ENCODE data around the gene PRDM1. TPM values are rescaled to one million over a fixed set of nuclear protein-coding genes. Genes with fewer than 3 reads are reported as not detected.
A peak's percentile ranks its signal among the peaks of the same experiment; 100 is the strongest.

The PRDM1 gene
- total RNA-seq (3.3 TPM), polyA plus RNA-seq (ENCODE audit: insufficient read depth in 1 of 8, insufficient read length in 8 of 8, low replicate concordance in 1 of 8) (1 to 10 TPM; 2.5 to 7.8 (median 3.8) TPM)
- long read RNA-seq, donor 1, full-length matches to known transcripts: 1 of 1 reads
- long read RNA-seq, donor 1, partial matches to known transcripts: 0 of 1 reads
- long read RNA-seq, donor 1, other reads (novel, unspliced or antisense): 0 of 1 reads
- long read RNA-seq, donor 2: 0 reads
- long read RNA-seq, donor 3: 0 reads
- long read RNA-seq, donor 4, full-length matches to known transcripts: 1 of 1 reads
- long read RNA-seq, donor 4, partial matches to known transcripts: 0 of 1 reads
- long read RNA-seq, donor 4, other reads (novel, unspliced or antisense): 0 of 1 reads
- long read RNA-seq, donor 5: 0 reads
- long read RNA-seq, donor 6: 0 reads
- long read RNA-seq, donor 7, partial matches to known transcripts: 0 of 1 reads
- long read RNA-seq, donor 7, other reads (novel, unspliced or antisense): 0 of 1 reads
- long read RNA-seq, donor 8: 0 reads
- long read RNA-seq, donor 9: 0 reads
- long read RNA-seq, donor 10: 0 reads
- long read RNA-seq, donor 11: 0 reads

DNA sequence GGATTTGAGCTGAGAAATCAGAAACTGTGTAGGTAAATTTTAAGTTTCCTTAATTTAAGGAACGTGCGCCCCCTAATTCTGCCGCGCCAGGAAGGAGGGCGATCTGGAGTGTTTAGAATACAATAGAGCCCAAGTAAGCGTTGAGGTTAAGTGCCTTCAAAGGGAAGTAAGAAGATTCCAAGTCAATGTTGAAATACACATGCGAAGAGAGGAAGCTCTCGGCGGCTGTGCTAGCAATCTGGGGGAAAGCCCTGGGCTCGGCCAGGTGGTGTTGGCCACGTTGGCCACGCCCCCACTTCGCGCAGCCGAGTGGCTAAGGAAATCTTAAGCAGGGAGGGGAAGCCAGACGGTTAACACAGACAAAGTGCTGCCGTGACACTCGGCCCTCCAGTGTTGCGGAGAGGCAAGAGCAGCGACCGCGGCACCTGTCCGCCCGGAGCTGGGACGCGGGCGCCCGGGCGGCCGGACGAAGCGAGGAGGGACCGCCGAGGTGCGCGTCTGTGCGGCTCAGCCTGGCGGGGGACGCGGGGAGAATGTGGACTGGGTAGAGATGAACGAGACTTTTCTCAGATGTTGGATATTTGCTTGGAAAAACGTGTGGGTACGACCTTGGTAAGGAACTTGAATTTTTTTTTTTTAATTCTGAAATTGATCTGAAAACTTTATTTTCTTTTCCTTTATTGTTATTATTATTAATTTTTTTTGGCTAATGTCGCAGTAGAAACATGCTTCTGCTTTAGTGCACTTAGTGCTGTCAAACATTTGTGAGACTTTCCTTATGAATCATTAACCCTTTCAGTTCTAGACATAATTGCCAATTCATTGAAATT lies at the start of gene PRDM1:
Gene PRDM1 (plus strand): TSS at position 353 of the 830 bp plus-strand sequence. CDS start 218 bp downstream, at position 571.
- no peaks in the 10 kb centered on the region for H3K36me3 ChIP-seq (ENCODE audit: control insufficient read depth, insufficient read depth, low read length)
- H3K4me1 ChIP-seq (ENCODE audit: control insufficient read depth, insufficient read depth, low read length): peaks cover 5% of the 10 kb centered on the region
- H3K4me3 ChIP-seq (ENCODE audit: low read length): peak within 1 kb of the TSS; percentile 36
- H3K27me3 ChIP-seq (ENCODE audit: control insufficient read depth, insufficient read depth, low read length): peaks cover 18% of the 10 kb centered on the region
- 1% methylated on average over 41 of the region's 44 CpGs for WGBS (ENCODE audit: insufficient coverage)
- H3K9me3 ChIP-seq (replicated peaks; ENCODE audit: control insufficient read depth, low read depth, low read length): no peaks in the 10 kb centered on the region
- peak within 1 kb of the TSS; percentile 53 for H3K27ac ChIP-seq (ENCODE audit: low read length)
- DNase-seq: peak; percentile 81

DNA sequence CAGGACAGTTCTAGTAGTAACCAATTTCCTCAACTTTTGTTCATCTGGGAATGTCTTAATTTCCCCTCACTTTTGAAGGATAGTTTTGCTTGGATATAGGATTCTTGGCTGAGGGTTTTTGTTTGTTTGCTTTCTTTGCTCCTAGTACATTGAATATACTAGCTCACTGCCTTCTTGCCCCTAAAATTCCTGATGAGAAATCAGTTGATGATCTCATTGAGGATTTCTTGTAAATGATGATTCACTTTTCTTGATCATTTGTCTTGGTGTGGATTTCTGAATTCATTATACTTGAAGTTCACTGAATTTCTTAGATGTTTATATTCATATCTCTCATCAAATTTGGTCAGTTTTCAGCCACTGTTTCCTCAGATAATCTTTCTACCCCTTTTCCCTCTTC lies 49.1 kb upstream of the PRDM1 start:
- H3K9me3 ChIP-seq (replicated peaks; ENCODE audit: control insufficient read depth, low read depth, low read length): peaks cover 9% of the 10 kb centered on the region
- H3K4me1 ChIP-seq (ENCODE audit: control insufficient read depth, insufficient read depth, low read length): no peaks in the 10 kb centered on the region
- H3K27me3 ChIP-seq (ENCODE audit: control insufficient read depth, insufficient read depth, low read length): no peaks in the 10 kb centered on the region
- DNase-seq: no peak
- H3K27ac ChIP-seq (ENCODE audit: low read length): no peak overlapping the region
- H3K36me3 ChIP-seq (ENCODE audit: control insufficient read depth, insufficient read depth, low read length): no peaks in the 10 kb centered on the region
- H3K4me3 ChIP-seq (ENCODE audit: low read length): no peak overlapping the region

DNA sequence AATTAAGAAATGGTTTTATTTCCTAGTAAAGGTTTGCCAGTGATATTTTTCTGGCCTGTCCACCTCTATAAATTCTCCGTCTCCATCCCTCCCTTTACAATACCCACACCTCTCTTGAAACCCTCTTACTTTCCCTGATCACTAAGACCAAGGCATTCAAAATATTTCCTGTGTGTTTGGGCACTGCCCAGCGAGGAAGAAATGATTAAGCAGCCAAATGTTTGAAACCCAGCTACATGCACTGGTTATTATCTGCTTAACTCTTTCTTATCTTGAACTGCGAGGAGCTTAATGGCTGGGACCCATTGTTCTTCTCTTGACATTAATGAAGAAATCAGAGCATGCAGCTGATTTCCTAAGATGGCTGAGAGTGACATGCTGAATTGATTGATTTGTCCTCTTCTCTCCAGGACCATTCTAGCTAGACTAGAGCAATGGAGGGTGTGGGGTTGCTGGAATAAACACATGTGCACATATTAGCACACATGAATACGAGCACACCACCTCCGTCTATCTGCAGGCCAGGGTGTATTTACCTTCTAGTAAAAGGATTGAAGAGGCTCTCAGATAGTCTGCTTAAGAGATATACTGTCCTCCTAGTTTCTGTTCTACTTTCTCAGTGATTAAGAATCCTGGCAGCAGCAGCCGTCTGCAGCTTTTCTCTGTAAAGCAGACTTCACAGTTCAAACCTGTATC lies 46.1 kb upstream of the PRDM1 start:
- DNase-seq: no peak
- WGBS (ENCODE audit: insufficient coverage): 17% methylated on average over 1 of the region's 6 CpGs
- no peak overlapping the region for H3K27ac ChIP-seq (ENCODE audit: low read length)
- no peak overlapping the region for H3K4me3 ChIP-seq (ENCODE audit: low read length)
- H3K9me3 ChIP-seq (replicated peaks; ENCODE audit: control insufficient read depth, low read depth, low read length): peaks cover 9% of the 10 kb centered on the region
- no peaks in the 10 kb centered on the region for H3K36me3 ChIP-seq (ENCODE audit: control insufficient read depth, insufficient read depth, low read length)
- no peaks in the 10 kb centered on the region for H3K27me3 ChIP-seq (ENCODE audit: control insufficient read depth, insufficient read depth, low read length)
- no peaks in the 10 kb centered on the region for H3K4me1 ChIP-seq (ENCODE audit: control insufficient read depth, insufficient read depth, low read length)

DNA sequence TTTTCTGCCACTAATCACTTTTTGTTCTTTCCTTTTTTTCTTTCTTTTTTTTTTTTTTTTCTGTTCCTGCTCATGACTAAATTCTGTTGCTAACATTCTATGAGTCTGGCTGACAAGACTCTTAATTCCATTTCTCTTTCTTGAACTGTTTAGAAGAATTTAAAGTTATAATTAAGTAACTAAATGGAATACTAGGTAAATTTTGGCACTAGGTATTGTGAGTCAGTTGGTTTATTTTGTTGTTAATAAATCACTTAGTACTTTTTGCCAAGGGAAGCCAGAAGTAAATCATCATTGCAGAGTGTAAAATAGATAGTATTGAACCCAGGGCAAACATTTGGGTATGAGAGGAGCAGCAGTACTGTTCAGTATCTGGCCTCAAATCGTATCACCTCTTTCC lies 42.0 kb upstream of the PRDM1 start:
- no CpG with 5 or more reads among the region's 1 CpG for WGBS (ENCODE audit: insufficient coverage)
- no peaks in the 10 kb centered on the region for H3K4me1 ChIP-seq (ENCODE audit: control insufficient read depth, insufficient read depth, low read length)
- H3K27ac ChIP-seq (ENCODE audit: low read length): no peak overlapping the region

DNA sequence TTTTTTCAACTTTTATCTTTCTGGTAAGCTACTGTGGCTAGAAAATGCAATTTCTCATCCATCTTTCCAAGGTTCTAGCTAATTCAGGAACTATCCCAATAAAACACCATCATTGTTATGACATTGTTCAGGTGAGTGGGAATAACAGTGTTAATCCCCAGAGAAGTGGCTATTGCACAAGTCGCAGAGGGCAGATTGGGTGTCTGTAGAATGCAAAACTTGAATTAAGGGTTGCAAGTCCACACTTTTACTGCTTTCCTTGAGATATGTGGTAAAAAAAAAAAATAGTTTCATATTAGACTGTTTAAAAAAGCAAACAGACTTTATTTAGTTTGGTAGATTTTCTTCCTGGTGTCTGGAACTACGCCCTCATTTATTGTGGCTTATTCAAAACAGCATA lies 41.1 kb upstream of the PRDM1 start:
- H3K9me3 ChIP-seq (replicated peaks; ENCODE audit: control insufficient read depth, low read depth, low read length): no peaks in the 10 kb centered on the region
- no peaks in the 10 kb centered on the region for H3K27me3 ChIP-seq (ENCODE audit: control insufficient read depth, insufficient read depth, low read length)
- no peaks in the 10 kb centered on the region for H3K36me3 ChIP-seq (ENCODE audit: control insufficient read depth, insufficient read depth, low read length)
- no peak for DNase-seq
- H3K27ac ChIP-seq (ENCODE audit: low read length): no peak overlapping the region
- WGBS (ENCODE audit: insufficient coverage): no CpG with 5 or more reads among the region's 2 CpGs
- no peak overlapping the region for H3K4me3 ChIP-seq (ENCODE audit: low read length)
- H3K4me1 ChIP-seq (ENCODE audit: control insufficient read depth, insufficient read depth, low read length): no peaks in the 10 kb centered on the region

More for the DNA sequence above, 42.0 kb upstream of the PRDM1 start:
- Histone ChIP-seq H3K9me3 (replicated peaks; ENCODE audit: control insufficient read depth, low read depth, low read length) (no peaks in the 10 kb centered on the region), H3K36me3 (ENCODE audit: control insufficient read depth, insufficient read depth, low read length) (no peaks in the 10 kb centered on the region), H3K4me3 (ENCODE audit: low read length) (no peak overlapping the region), H3K27me3 (ENCODE audit: control insufficient read depth, insufficient read depth, low read length) (no peaks in the 10 kb centered on the region)
- DNase-seq: no peak

DNA sequence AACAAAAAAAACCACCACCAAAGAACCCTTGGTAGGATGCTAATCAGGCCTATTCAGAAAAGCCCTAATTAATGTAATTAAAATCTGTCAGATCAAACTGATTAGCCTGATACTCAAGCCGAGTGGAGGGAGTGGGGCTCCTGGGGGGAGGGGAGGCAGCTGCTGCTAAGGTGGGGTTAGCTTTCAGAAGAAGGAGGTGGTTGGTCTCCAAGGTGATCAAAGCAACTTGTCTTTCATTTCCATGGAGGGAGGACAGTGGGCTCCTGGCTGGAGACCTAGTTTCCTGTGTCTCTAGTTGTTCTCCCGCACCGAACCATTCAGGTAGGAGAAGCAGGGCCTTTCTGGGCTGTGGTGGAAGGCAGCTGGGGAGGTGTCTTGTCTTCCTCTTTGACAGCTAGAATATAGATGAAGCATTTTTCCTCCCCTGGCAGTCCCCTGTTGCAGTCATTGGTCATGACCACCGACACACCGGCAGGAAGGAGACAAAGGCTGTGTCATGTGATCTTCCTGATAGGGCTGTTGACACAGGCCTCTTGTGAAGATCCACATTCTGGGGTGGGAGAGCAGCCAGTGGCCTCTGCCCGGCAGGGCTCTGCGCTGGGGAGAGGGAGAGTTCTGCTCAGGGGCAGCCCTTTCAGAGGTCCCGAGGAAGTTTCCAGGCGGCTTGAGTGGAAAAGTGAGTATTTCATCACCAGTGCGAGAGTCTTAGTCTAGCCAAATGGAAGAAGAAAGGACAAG lies 39.9 kb upstream of the PRDM1 start:
- Histone ChIP-seq H3K27me3 (ENCODE audit: control insufficient read depth, insufficient read depth, low read length) (no peaks in the 10 kb centered on the region), H3K27ac (ENCODE audit: low read length) (no peak overlapping the region), H3K4me3 (ENCODE audit: low read length) (no peak overlapping the region), H3K9me3 (replicated peaks; ENCODE audit: control insufficient read depth, low read depth, low read length) (no peaks in the 10 kb centered on the region), H3K4me1 (ENCODE audit: control insufficient read depth, insufficient read depth, low read length) (no peaks in the 10 kb centered on the region), H3K36me3 (ENCODE audit: control insufficient read depth, insufficient read depth, low read length) (no peaks in the 10 kb centered on the region)
- no peak for DNase-seq
- WGBS (ENCODE audit: insufficient coverage): 61% methylated on average over 9 of the region's 10 CpGs

DNA sequence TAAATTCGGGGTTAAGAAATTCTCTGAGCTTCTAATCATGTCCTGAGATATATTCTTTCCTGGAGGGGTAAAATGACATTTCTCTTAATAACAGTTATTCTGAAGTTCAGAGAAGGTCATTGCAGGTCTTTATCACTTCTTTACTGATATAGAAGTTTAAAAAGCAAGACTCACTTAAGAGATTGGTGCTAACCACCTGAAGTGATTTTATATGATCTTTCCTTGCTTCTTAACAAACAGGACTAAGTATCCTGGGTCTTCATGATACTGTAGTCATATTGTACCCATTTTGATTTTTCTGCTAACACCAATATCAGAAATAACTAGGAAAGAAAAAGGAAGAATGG lies 39.3 kb upstream of the PRDM1 start:
- Histone ChIP-seq H3K27me3 (ENCODE audit: control insufficient read depth, insufficient read depth, low read length) (no peaks in the 10 kb centered on the region), H3K36me3 (ENCODE audit: control insufficient read depth, insufficient read depth, low read length) (no peaks in the 10 kb centered on the region), H3K4me1 (ENCODE audit: control insufficient read depth, insufficient read depth, low read length) (no peaks in the 10 kb centered on the region), H3K9me3 (replicated peaks; ENCODE audit: control insufficient read depth, low read depth, low read length) (no peaks in the 10 kb centered on the region), H3K4me3 (ENCODE audit: low read length) (no peak overlapping the region), H3K27ac (ENCODE audit: low read length) (no peak overlapping the region)
- whole genome bisulfite sequencing (ENCODE audit: insufficient coverage): no CpG with 5 or more reads among the region's 1 CpG
- DNase-seq: no peak

DNA sequence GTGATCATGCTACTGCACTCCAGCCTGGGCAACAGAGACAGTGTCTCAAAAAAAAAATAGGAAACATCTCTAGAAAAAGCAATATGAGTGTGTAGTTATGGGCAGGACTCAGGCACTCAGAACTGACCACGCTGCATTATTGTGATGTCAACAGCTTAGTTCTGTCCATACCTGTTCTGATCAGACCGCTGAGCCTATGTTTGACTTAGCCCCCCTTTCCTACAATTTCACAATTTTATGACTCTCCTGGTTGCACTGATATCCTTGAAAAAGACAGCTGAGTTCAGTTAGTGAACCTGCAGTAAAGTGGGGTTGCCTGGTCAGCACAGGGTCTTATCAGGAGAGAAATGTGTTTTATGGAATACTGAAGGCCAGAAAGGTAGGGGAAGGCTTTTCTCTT lies 37.8 kb upstream of the PRDM1 start:
- Histone ChIP-seq H3K4me3 (ENCODE audit: low read length) (no peak overlapping the region), H3K27ac (ENCODE audit: low read length) (no peak overlapping the region), H3K27me3 (ENCODE audit: control insufficient read depth, insufficient read depth, low read length) (no peaks in the 10 kb centered on the region), H3K9me3 (replicated peaks; ENCODE audit: control insufficient read depth, low read depth, low read length) (no peaks in the 10 kb centered on the region), H3K4me1 (ENCODE audit: control insufficient read depth, insufficient read depth, low read length) (no peaks in the 10 kb centered on the region), H3K36me3 (ENCODE audit: control insufficient read depth, insufficient read depth, low read length) (no peaks in the 10 kb centered on the region)
- no CpG with 5 or more reads among the region's 2 CpGs for WGBS (ENCODE audit: insufficient coverage)
- no peak for DNase-seq

DNA sequence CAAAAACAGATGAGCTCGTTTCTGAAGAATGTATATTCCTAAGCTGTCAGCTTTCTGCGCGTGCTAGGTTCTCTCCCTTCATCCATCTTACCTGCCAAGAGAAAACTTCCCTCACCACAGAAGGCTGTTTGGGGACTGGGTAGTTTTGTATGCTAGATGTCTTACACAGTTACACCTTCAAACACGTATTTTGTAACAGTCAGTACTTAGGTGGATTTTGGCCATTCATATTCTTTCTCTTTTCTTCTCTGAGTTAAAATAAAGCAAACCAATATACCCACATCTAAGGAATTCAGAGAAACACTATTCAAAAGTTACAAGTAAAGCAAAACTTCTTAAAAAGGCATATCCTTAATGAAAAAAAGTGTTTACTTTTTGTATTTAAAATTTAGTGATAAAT lies 35.6 kb upstream of the PRDM1 start:
- H3K4me1 ChIP-seq (ENCODE audit: control insufficient read depth, insufficient read depth, low read length): no peaks in the 10 kb centered on the region
- no peak overlapping the region for H3K4me3 ChIP-seq (ENCODE audit: low read length)
- no CpG with 5 or more reads among the region's 4 CpGs for WGBS (ENCODE audit: insufficient coverage)
- no peaks in the 10 kb centered on the region for H3K9me3 ChIP-seq (replicated peaks; ENCODE audit: control insufficient read depth, low read depth, low read length)
- H3K27ac ChIP-seq (ENCODE audit: low read length): no peak overlapping the region
- DNase-seq: no peak
- H3K27me3 ChIP-seq (ENCODE audit: control insufficient read depth, insufficient read depth, low read length): no peaks in the 10 kb centered on the region
- no peaks in the 10 kb centered on the region for H3K36me3 ChIP-seq (ENCODE audit: control insufficient read depth, insufficient read depth, low read length)
